K562 (cell line): ENCODE results near the gene MEF2C. TPM values are rescaled to one million over a fixed set of nuclear protein-coding genes. Genes with fewer than 3 reads are reported as not detected.

Source experiments
- CAMTA2 ChIP-seq: fragments of 250-450 bp; sonication (Bioruptor Pico); conservative IDR thresholded peaks from 2 replicates; pipeline ENCODE4 v1.5.1; 2022
- COPS2 ChIP-seq: fragments of 450-650 bp; conservative IDR thresholded peaks from 2 replicates; pipeline ENCODE4 v1.6.1; 2016; ENCODE audit warnings: mild to moderate bottlenecking, moderate library complexity
- NR0B1 ChIP-seq: fragments of 450-650 bp; IDR thresholded peaks from one replicate; pipeline ENCODE4 v1.6.1; 2018; ENCODE audit warnings: mild to moderate bottlenecking, moderate library complexity; ENCODE audit not compliant: partially characterized antibody
- ZBTB40 ChIP-seq, 2 experiments: fragments of 450-650 bp in 1 of 2; sonication (generic) in 1 of 2; formaldehyde crosslinking in 1 of 2; IDR thresholded peaks; 2 replicates each; pipeline versions ENCODE4 v1.7.1 to v1.9.0; 2016 to 2022; ENCODE audit warnings: inconsistent platforms in 1 of 2, mild to moderate bottlenecking in 1 of 2, missing genetic modification reagents in 1 of 2
- ZNF318 ChIP-seq, 2 experiments: fragments of 450-650 bp; IDR thresholded peaks; 2 replicates each; pipeline ENCODE4 v1.6.1; 2016; ENCODE audit warnings: mild to moderate bottlenecking in 2 of 2, borderline replicate concordance in 1 of 2, low read depth in 1 of 2, moderate library complexity in 1 of 2
- polyA plus RNA-seq, 8 experiments: library from polyadenylated mRNA; depleted of rRNA in 4 of 8; stranded (reverse) in 5 of 8; unstranded in 3 of 8; fragments of >200 nt; fragmentation: Nextera tagmentation in 2 of 8; fragmentation: Illumina TruSeq in 1 of 8; extraction: Ambion mirVana in 2 of 8; extraction: Trizol in 1 of 8; gene quantifications; 2 replicates each; pipeline versions ENCODE4 v1.2.1 to v1.2.3, GENCODE V29; 2011 to 2014; ENCODE audit warnings: inconsistent platforms in 1 of 8, missing spikeins in 1 of 8
- total RNA-seq, 7 experiments: library from RNA; depleted of rRNA in 6 of 7; stranded (reverse); fragments of >200 nt in 6 of 7; fragmentation: Illumina TruSeq in 2 of 7; extraction: Trizol in 2 of 7; gene quantifications; 2 replicates each; pipeline versions ENCODE4 v1.2.1 to v1.2.3, GENCODE V29; 2011 to 2021; ENCODE audit warnings: low replicate concordance in 1 of 7

MEF2C gene
- total and polyA plus RNA-seq, 9 of the 15 experiments (the other 6 are each of a cell fraction or from before 2014, with no cell fraction given) = 25.1 to 67.8 (median 58.3) TPM

- TF ChIP-seq ZBTB40 (IDR thresholded peaks at IDR 0.05) (no peak), ZBTB40 (CRISPR knock-in tag; IDR thresholded peaks at IDR 0.05) (no peak), ZNF318 (IDR thresholded peaks at IDR 0.05; ENCODE audit: borderline replicate concordance in 1 of 2, low read depth in 1 of 2) (no peak), COPS2 (no peak), NR0B1 (no peak), CAMTA2 (CRISPR knock-in tag) (no peak)
Measured at GRCh38 chr5:88769165-88769564, 113.8 kb downstream of the MEF2C start (continued).
